CD4-positive, CD25-positive, alpha-beta regulatory T cell (primary cell): ENCODE measurements around the gene RNASE7. TPM values are rescaled to one million over a fixed set of nuclear protein-coding genes. Genes with fewer than 3 reads are reported as not detected.

Experiments used
- ATAC-seq, 2 donors: fragments of 150-1000 bp; cut with Tn5 transposase; one replicate each; pipeline ENCODE4 v1.10.0; 2021; ENCODE audit warnings: low read depth in 2 of 2, moderate number of reproducible peaks in 2 of 2, moderate library complexity in 1 of 2
- DNase-seq, 3 donors: peaks; one replicate each; pipeline versions ENCODE4 v3.0.0 to v3.0.0-alpha.2; 2012 to 2022; ENCODE audit warnings: mixed read lengths in 1 of 3
- H3K27ac ChIP-seq: one replicate; pipeline ENCODE4 v1.7.0; 2013; ENCODE audit warnings: mild to moderate bottlenecking, low read length; ENCODE audit not compliant: insufficient read depth, poor library complexity, severe bottlenecking
- H3K27me3 ChIP-seq: one replicate; pipeline ENCODE4 v1.7.0; 2013; ENCODE audit warnings: low read length; ENCODE audit not compliant: control insufficient read depth, insufficient read depth
- H3K36me3 ChIP-seq: one replicate; pipeline ENCODE4 v1.7.0; 2013; ENCODE audit warnings: mild to moderate bottlenecking, low read length, moderate library complexity; ENCODE audit not compliant: control insufficient read depth, insufficient read depth
- H3K4me1 ChIP-seq: 2 replicates; pipeline ENCODE4 v1.7.0; 2013; ENCODE audit warnings: mild to moderate bottlenecking, low read length; ENCODE audit not compliant: insufficient read depth, control insufficient read depth, poor library complexity, severe bottlenecking
- H3K4me3 ChIP-seq: one replicate; pipeline ENCODE4 v1.7.0; 2013; ENCODE audit warnings: low read depth, mild to moderate bottlenecking, low read length, moderate library complexity
- H3K9me3 ChIP-seq, 2 experiments: 1 replicate in 1 of 2; 2 replicates in 1 of 2; pipeline ENCODE4 v1.7.0; 2013; ENCODE audit warnings: low read length in 2 of 2, mild to moderate bottlenecking in 1 of 2, moderate library complexity in 1 of 2; ENCODE audit not compliant: control insufficient read depth in 2 of 2
- H3K27ac Mint-ChIP-seq, 3 donors: one replicate each; pipeline ENCODE4 v1.8.0; 2020 to 2022; ENCODE audit warnings: mild to moderate bottlenecking in 3 of 3, mixed read lengths in 3 of 3, moderate library complexity in 2 of 3
- H3K27me3 Mint-ChIP-seq: one replicate; pipeline ENCODE4 v1.8.0; 2022; ENCODE audit warnings: mild to moderate bottlenecking, mixed read lengths
- H3K36me3 Mint-ChIP-seq: one replicate; pipeline ENCODE4 v1.8.0; 2020; ENCODE audit warnings: mixed read lengths
- H3K4me1 Mint-ChIP-seq, 4 donors: one replicate each; pipeline ENCODE4 v1.8.0; 2020 to 2022; ENCODE audit warnings: mixed read lengths in 4 of 4, mild to moderate bottlenecking in 1 of 4
- H3K4me3 Mint-ChIP-seq, 4 donors: one replicate each; pipeline ENCODE4 v1.8.0; 2020 to 2022; ENCODE audit warnings: mild to moderate bottlenecking in 4 of 4, mixed read lengths in 4 of 4, moderate library complexity in 3 of 4
- H3K9me3 Mint-ChIP-seq, 7 donors: one replicate each; pipeline ENCODE4 v1.8.0; 2020 to 2022; ENCODE audit warnings: mixed read lengths in 7 of 7, mild to moderate bottlenecking in 3 of 7, moderate library complexity in 2 of 7
- polyA plus RNA-seq, 4 donors: library from polyadenylated mRNA; unstranded; fragments of 300-500 nt; fragmentation: Illumina TruSeq; gene quantifications; one replicate each; pipeline ENCODE4 v1.2.3, GENCODE V29; 2021
- total RNA-seq: library from RNA; stranded (reverse); gene quantifications from one replicate; pipeline ENCODE4 v1.2.3, GENCODE V29; 2022

RNASE7 gene
- total and polyA plus RNA-seq, 5 donors from 2014 or later: not detected

- no peak for DNase-seq
- peaks cover 4% of the 10 kb centered on the region for H3K4me1 ChIP-seq
- Mint-ChIP-seq H3K27ac (no peak overlapping the region), H3K4me3 (no peak overlapping the region), H3K4me1 (peaks cover 0 to 8% (median 3%) of the 10 kb centered on the region in 4 donors), H3K9me3 (peaks cover 0 to 1% (median 0%) of the 10 kb centered on the region in 7 donors), H3K36me3 (no peaks in the 10 kb centered on the region), H3K27me3 (peaks cover 36% of the 10 kb centered on the region)
- H3K4me3 ChIP-seq: no peak overlapping the region
- no peaks in the 10 kb centered on the region for H3K9me3 ChIP-seq
- peaks cover 15% of the 10 kb centered on the region for H3K27me3 ChIP-seq
- no peak for ATAC-seq
- no peak overlapping the region for H3K27ac ChIP-seq
- no peaks in the 10 kb centered on the region for H3K36me3 ChIP-seq
Observed at GRCh38 chr14:21048638-21049037, 6.5 kb downstream of the RNASE7 start.

- H3K36me3 ChIP-seq: no peaks in the 10 kb centered on the region
- no peak overlapping the region for H3K4me3 Mint-ChIP-seq
- no peaks in the 10 kb centered on the region for H3K9me3 ChIP-seq
- peaks cover 0 to 6% (median 2%) of the 10 kb centered on the region in 4 donors for H3K4me1 Mint-ChIP-seq
- no peaks in the 10 kb centered on the region for H3K36me3 Mint-ChIP-seq
- no peak overlapping the region for H3K27ac ChIP-seq
- DNase-seq: no peak
- H3K27ac Mint-ChIP-seq: no peak overlapping the region
- H3K9me3 Mint-ChIP-seq: peaks cover 0 to 1% (median 0%) of the 10 kb centered on the region in 7 donors
- ATAC-seq: no peak
- H3K27me3 Mint-ChIP-seq: peaks cover 36% of the 10 kb centered on the region
- no peak overlapping the region for H3K4me3 ChIP-seq
- H3K27me3 ChIP-seq: peaks cover 15% of the 10 kb centered on the region
- peaks cover 3% of the 10 kb centered on the region for H3K4me1 ChIP-seq
Observed at GRCh38 chr14:21049271-21049673, 7.1 kb downstream of the RNASE7 start.

GRCh38 chr14:21050597-21050996 lies 8.4 kb downstream of the RNASE7 start:
- H3K4me1 Mint-ChIP-seq: no peaks in the 10 kb centered on the region
- DNase-seq: no peak
- Histone ChIP-seq H3K27me3 (peaks cover 12% of the 10 kb centered on the region), H3K9me3 (no peaks in the 10 kb centered on the region), H3K4me3 (no peak overlapping the region), H3K4me1 (no peaks in the 10 kb centered on the region), H3K27ac (no peak overlapping the region), H3K36me3 (no peaks in the 10 kb centered on the region)
- no peaks in the 10 kb centered on the region for H3K36me3 Mint-ChIP-seq
- peaks cover 26% of the 10 kb centered on the region for H3K27me3 Mint-ChIP-seq
- H3K9me3 Mint-ChIP-seq: no peaks in the 10 kb centered on the region
- H3K4me3 Mint-ChIP-seq: no peak overlapping the region
- ATAC-seq: no peak
- no peak overlapping the region for H3K27ac Mint-ChIP-seq

GRCh38 chr14:21053184-21054122 lies 11.3 kb downstream of the RNASE7 start:
- no peak for DNase-seq
- Mint-ChIP-seq H3K27me3 (peaks cover 15% of the 10 kb centered on the region), H3K4me3 (no peak overlapping the region), H3K27ac (no peak overlapping the region), H3K4me1 (no peaks in the 10 kb centered on the region), H3K36me3 (no peaks in the 10 kb centered on the region), H3K9me3 (no peaks in the 10 kb centered on the region)
- peaks cover 4% of the 10 kb centered on the region for H3K27me3 ChIP-seq
- H3K27ac ChIP-seq: no peak overlapping the region
- H3K4me3 ChIP-seq: no peak overlapping the region
- no peaks in the 10 kb centered on the region for H3K36me3 ChIP-seq
- H3K9me3 ChIP-seq: no peaks in the 10 kb centered on the region
- H3K4me1 ChIP-seq: no peaks in the 10 kb centered on the region
- ATAC-seq: no peak

GRCh38 chr14:21054123-21054767 lies 12.1 kb downstream of the RNASE7 start:
- no peaks in the 10 kb centered on the region for H3K4me1 Mint-ChIP-seq
- H3K4me3 ChIP-seq: no peak overlapping the region
- ATAC-seq (no peak), DNase-seq (no peak)
- H3K4me3 Mint-ChIP-seq: peak overlapping the region in 1 of 4 donors; percentile 44
- H3K4me1 ChIP-seq: no peaks in the 10 kb centered on the region
- H3K36me3 ChIP-seq: no peaks in the 10 kb centered on the region
- peaks cover 17% of the 10 kb centered on the region for H3K27me3 Mint-ChIP-seq
- H3K36me3 Mint-ChIP-seq: no peaks in the 10 kb centered on the region
- no peak overlapping the region for H3K27ac ChIP-seq
- H3K9me3 Mint-ChIP-seq: no peaks in the 10 kb centered on the region
- no peak overlapping the region for H3K27ac Mint-ChIP-seq
- H3K9me3 ChIP-seq: no peaks in the 10 kb centered on the region
- peaks cover 4% of the 10 kb centered on the region for H3K27me3 ChIP-seq

- no peaks in the 10 kb centered on the region for H3K9me3 Mint-ChIP-seq
- H3K4me1 Mint-ChIP-seq: no peaks in the 10 kb centered on the region
- H3K27ac Mint-ChIP-seq: no peak overlapping the region
- Histone ChIP-seq H3K4me3 (no peak overlapping the region), H3K27me3 (peaks cover 5% of the 10 kb centered on the region), H3K9me3 (no peaks in the 10 kb centered on the region), H3K4me1 (no peaks in the 10 kb centered on the region), H3K36me3 (no peaks in the 10 kb centered on the region), H3K27ac (no peak overlapping the region)
- DNase-seq (no peak), ATAC-seq (no peak)
- H3K4me3 Mint-ChIP-seq: no peak overlapping the region
- H3K36me3 Mint-ChIP-seq: no peaks in the 10 kb centered on the region
- peaks cover 15% of the 10 kb centered on the region for H3K27me3 Mint-ChIP-seq
Observed at GRCh38 chr14:21054768-21055145, 12.6 kb downstream of the RNASE7 start.

- Mint-ChIP-seq H3K27me3 (peaks cover 21% of the 10 kb centered on the region), H3K36me3 (no peaks in the 10 kb centered on the region), H3K4me1 (no peaks in the 10 kb centered on the region), H3K27ac (no peak overlapping the region), H3K9me3 (no peaks in the 10 kb centered on the region), H3K4me3 (no peak overlapping the region)
- ATAC-seq (no peak), DNase-seq (no peak)
- H3K9me3 ChIP-seq: no peaks in the 10 kb centered on the region
- H3K36me3 ChIP-seq: no peaks in the 10 kb centered on the region
- H3K4me1 ChIP-seq: no peaks in the 10 kb centered on the region
- H3K27ac ChIP-seq: no peak overlapping the region
- H3K4me3 ChIP-seq: no peak overlapping the region
- peaks cover 8% of the 10 kb centered on the region for H3K27me3 ChIP-seq
Observed at GRCh38 chr14:21055432-21056117, 13.4 kb downstream of the RNASE7 start.
